Measurements from ENCODE around the gene MYL12A. TPM values are rescaled to one million over a fixed set of nuclear protein-coding genes. Genes with fewer than 3 reads are reported as not detected.

MYL12A gene
- total and polyA plus RNA-seq, 2 of the 13 experiments (the other 11 are each of a cell fraction or from before 2014, with no cell fraction given) = 261 to 277 TPM

DNA sequence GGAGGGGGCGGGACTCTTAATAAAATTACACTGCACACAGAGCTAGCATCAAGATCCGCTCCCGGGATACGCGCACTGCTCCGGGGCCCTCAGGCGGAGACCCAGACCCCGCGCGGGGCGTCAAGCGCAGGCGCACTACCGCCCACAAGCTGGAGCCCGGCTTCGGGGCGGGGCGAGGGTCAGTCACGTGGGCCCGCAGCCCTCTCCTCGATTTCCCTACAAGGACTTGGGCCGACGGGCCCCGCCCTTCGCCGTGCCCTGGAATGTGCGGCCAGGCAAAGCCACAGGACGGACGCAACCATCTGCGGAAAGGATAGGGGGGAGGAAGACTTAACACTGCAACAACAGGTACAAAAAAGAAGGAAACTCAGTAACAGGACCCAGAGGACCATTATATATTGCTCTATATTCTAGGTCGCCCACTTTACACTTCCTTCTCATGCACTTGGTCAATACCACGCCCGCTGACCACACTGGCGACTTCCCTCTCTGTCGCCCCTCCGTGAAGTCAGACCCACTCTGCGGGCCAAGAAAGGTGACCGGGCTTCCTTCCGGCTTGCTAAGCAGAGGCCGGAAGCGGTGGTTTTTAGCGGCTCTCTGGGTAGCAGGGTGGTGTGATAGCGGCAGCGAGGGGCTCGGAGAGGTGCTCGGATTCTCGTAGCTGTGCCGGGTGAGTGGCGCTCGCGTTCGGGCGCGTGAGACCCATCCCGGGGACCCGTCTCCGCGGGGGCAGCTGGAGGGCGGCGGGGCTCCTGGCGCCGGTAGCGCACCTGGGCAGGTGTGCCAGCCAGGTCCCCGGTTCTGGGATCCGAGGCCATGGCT is at the start of gene MYL12A (continued):
- TF ChIP-seq, protein P1, sequence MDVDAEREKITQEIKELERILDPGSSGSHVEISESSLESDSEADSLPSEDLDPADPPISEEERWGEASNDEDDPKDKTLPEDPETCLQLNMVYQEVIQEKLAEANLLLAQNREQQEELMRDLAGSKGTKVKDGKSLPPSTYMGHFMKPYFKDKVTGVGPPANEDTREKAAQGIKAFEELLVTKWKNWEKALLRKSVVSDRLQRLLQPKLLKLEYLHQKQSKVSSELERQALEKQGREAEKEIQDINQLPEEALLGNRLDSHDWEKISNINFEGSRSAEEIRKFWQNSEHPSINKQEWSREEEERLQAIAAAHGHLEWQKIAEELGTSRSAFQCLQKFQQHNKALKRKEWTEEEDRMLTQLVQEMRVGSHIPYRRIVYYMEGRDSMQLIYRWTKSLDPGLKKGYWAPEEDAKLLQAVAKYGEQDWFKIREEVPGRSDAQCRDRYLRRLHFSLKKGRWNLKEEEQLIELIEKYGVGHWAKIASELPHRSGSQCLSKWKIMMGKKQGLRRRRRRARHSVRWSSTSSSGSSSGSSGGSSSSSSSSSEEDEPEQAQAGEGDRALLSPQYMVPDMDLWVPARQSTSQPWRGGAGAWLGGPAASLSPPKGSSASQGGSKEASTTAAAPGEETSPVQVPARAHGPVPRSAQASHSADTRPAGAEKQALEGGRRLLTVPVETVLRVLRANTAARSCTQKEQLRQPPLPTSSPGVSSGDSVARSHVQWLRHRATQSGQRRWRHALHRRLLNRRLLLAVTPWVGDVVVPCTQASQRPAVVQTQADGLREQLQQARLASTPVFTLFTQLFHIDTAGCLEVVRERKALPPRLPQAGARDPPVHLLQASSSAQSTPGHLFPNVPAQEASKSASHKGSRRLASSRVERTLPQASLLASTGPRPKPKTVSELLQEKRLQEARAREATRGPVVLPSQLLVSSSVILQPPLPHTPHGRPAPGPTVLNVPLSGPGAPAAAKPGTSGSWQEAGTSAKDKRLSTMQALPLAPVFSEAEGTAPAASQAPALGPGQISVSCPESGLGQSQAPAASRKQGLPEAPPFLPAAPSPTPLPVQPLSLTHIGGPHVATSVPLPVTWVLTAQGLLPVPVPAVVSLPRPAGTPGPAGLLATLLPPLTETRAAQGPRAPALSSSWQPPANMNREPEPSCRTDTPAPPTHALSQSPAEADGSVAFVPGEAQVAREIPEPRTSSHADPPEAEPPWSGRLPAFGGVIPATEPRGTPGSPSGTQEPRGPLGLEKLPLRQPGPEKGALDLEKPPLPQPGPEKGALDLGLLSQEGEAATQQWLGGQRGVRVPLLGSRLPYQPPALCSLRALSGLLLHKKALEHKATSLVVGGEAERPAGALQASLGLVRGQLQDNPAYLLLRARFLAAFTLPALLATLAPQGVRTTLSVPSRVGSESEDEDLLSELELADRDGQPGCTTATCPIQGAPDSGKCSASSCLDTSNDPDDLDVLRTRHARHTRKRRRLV (CRISPR knock-in tag; IDR thresholded peaks at IDR 0.05) = 0 out of 2 replicates have a peak, but pooled peaks have one; percentile 41
- 0 out of 2 replicates have a peak, but pooled peaks have one; percentile 30 for TF ChIP-seq ZNF350 (CRISPR knock-in tag; IDR thresholded peaks at IDR 0.05; ENCODE audit: borderline replicate concordance, low read depth)
- no peak for TF ChIP-seq ZNF546 (CRISPR knock-in tag; conservative IDR thresholded peaks at IDR 0.05)
- no peak for TF ChIP-seq KDM1A (CRISPR knock-in tag; IDR thresholded peaks at IDR 0.05)
- TF ChIP-seq RARG (CRISPR knock-in tag; IDR thresholded peaks at IDR 0.05; ENCODE audit: low read depth) = peak; percentile 76; the same call in 1 of the 2 replicates
- TF ChIP-seq ZNF318 (CRISPR knock-in tag; IDR thresholded peaks at IDR 0.05) = no peak; the same call in 1 of the 2 replicates
- peak; percentile 7; the same call in 1 of the 2 replicates for TF ChIP-seq THRA (CRISPR knock-in tag; IDR thresholded peaks at IDR 0.05; ENCODE audit: borderline replicate concordance)
- no peak for TF ChIP-seq RORA (CRISPR knock-in tag; IDR thresholded peaks at IDR 0.05)
- TF ChIP-seq AGO1 (IDR thresholded peaks at IDR 0.05; ENCODE audit: low read depth, low read length, poor library complexity, severe bottlenecking) = peak; percentile 61
- TF ChIP-seq GATAD1 (CRISPR knock-in tag; IDR thresholded peaks at IDR 0.05) = peak; percentile 80
- no peak for TF ChIP-seq HNRNPH1 (optimal IDR thresholded peaks at IDR 0.05; ENCODE audit: low read depth, low read length)
- peak; percentile 74 for TF ChIP-seq XRCC5 (optimal IDR thresholded peaks at IDR 0.05; ENCODE audit: low read length)
- no peak; the same call in 1 of the 2 replicates for TF ChIP-seq ZBTB21 (CRISPR knock-in tag; IDR thresholded peaks at IDR 0.05)
